Activated naive CD8-positive, alpha-beta T cell treated with anti-CD3 and anti-CD28 coated beads for 36 hours (primary cell): ENCODE measurements around the gene FBXL17. TPM values are rescaled to one million over a fixed set of nuclear protein-coding genes. Genes with fewer than 3 reads are reported as not detected.
A peak's percentile ranks its signal among the peaks of the same experiment; 100 is the strongest.

ENCODE experiments used
- DNase-seq: peaks from one replicate; pipeline ENCODE4 v3.0.0; 2021
- H3K27ac Mint-ChIP-seq: one replicate; pipeline ENCODE4 v1.8.0; 2022; ENCODE audit warnings: mild to moderate bottlenecking, moderate library complexity, mixed read lengths
- H3K27me3 Mint-ChIP-seq: one replicate; pipeline ENCODE4 v1.8.0; 2022; ENCODE audit warnings: mild to moderate bottlenecking, mixed read lengths
- H3K36me3 Mint-ChIP-seq: one replicate; pipeline ENCODE4 v1.8.0; 2021; ENCODE audit warnings: mild to moderate bottlenecking, mixed read lengths
- H3K4me1 Mint-ChIP-seq: one replicate; pipeline ENCODE4 v1.8.0; 2021; ENCODE audit warnings: mixed read lengths
- H3K4me3 Mint-ChIP-seq: one replicate; pipeline ENCODE4 v1.8.0; 2022; ENCODE audit warnings: mild to moderate bottlenecking, moderate library complexity, mixed read lengths
- H3K9me3 Mint-ChIP-seq: one replicate; pipeline ENCODE4 v1.8.0; 2022; ENCODE audit warnings: mixed read lengths
- total RNA-seq, 2 experiments: library from RNA; stranded (reverse); gene quantifications; one replicate each; pipeline ENCODE4 v1.2.3, GENCODE V29; 2021

Gene FBXL17
- total RNA-seq, 2 experiments from 2014 or later, result 3.6 to 4.5 TPM

DNA sequence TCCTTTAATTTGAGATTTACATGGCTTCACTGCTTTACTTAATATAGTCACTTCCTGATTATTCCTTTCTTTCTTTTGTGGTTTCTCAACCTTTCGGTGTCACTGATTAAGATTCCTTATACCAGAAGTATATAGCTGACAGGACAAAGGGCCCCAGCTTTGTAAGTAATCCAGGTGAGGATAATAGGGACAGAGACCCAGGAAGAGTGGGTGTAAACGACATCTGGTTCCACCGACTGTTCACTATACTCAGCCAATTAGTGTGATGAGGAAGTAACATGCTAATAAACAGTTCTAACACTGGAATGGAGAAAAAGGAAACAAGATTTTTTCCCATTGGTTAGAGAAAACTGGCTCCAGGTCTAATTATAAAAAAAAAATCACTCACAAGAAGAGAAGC lies 424.8 kb downstream of the FBXL17 start:
- Mint-ChIP-seq H3K36me3 (peaks cover 5% of the 10 kb centered on the region), H3K9me3 (peaks cover 2% of the 10 kb centered on the region), H3K27ac (no peak overlapping the region), H3K27me3 (no peaks in the 10 kb centered on the region), H3K4me1 (peaks cover 34% of the 10 kb centered on the region), H3K4me3 (no peak overlapping the region)
- DNase-seq, result no peak

DNA sequence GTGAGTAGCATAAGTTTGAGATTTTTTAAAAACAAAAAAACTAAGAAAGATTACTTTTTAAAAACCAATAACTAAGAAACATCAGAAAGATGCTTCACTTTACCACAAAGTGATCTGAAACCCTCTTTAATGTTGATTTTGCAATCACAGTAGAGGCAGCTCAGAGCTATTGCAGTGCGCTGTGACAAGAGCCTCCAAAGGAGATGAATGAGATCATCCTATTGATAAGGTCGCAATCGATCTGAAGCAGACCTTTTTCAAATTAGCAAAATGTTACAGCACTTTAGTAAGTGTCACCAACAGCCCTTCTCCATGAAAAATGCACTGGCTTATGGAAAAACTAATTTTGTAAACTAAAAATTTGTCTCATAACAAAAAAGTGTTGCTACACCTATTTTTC lies 426.6 kb downstream of the FBXL17 start:
- peaks cover 5% of the 10 kb centered on the region for H3K36me3 Mint-ChIP-seq
- peaks cover 35% of the 10 kb centered on the region for H3K4me1 Mint-ChIP-seq
- H3K9me3 Mint-ChIP-seq, result peaks cover 2% of the 10 kb centered on the region

GRCh38 chr5:107954254-107954653 lies 427.6 kb downstream of the FBXL17 start:
- H3K9me3 Mint-ChIP-seq, result peaks cover 2% of the 10 kb centered on the region
- H3K4me3 Mint-ChIP-seq, result no peak overlapping the region
- peaks cover 35% of the 10 kb centered on the region for H3K4me1 Mint-ChIP-seq
- H3K36me3 Mint-ChIP-seq, result peaks cover 3% of the 10 kb centered on the region
- DNase-seq, result no peak
- H3K27me3 Mint-ChIP-seq, result no peaks in the 10 kb centered on the region
- no peak overlapping the region for H3K27ac Mint-ChIP-seq

More for the DNA sequence above, 426.6 kb downstream of the FBXL17 start:
- DNase-seq, result no peak
- Mint-ChIP-seq H3K4me3 (no peak overlapping the region), H3K27ac (no peak overlapping the region), H3K27me3 (no peaks in the 10 kb centered on the region)

GRCh38 chr5:107952450-107952849 lies 429.4 kb downstream of the FBXL17 start:
- no peak for DNase-seq
- Mint-ChIP-seq H3K27ac (no peak overlapping the region), H3K36me3 (peaks cover under 1% of the 10 kb centered on the region), H3K4me1 (peaks cover 24% of the 10 kb centered on the region), H3K4me3 (no peak overlapping the region), H3K9me3 (no peaks in the 10 kb centered on the region), H3K27me3 (no peaks in the 10 kb centered on the region)

- DNase-seq, result no peak
- Mint-ChIP-seq H3K27ac (no peak overlapping the region), H3K9me3 (no peaks in the 10 kb centered on the region), H3K27me3 (no peaks in the 10 kb centered on the region), H3K36me3 (peaks cover 3% of the 10 kb centered on the region), H3K4me3 (no peak overlapping the region), H3K4me1 (peaks cover 21% of the 10 kb centered on the region)
Measured at GRCh38 chr5:107951309-107951708, 430.6 kb downstream of the FBXL17 start.

DNA sequence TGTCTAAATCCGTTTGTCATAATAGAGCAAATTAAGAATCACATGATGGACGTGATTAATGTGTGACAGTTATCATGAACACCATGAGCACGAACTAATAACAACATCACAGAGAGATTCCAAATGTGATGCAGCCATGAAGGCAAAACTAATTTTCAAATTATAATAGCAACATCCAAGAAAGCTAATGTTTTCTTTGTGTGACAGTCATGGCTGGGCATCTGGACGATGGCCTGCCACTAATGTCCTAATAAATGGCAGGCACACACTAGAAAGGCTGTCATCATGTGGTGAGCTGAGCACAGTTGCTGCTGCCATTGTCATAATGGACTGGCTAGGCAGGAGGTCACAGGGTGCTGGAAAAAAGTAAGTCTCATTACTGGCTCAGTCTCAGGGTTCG lies 431.1 kb downstream of the FBXL17 start:
- Mint-ChIP-seq H3K9me3 (no peaks in the 10 kb centered on the region), H3K4me3 (no peak overlapping the region), H3K27me3 (no peaks in the 10 kb centered on the region), H3K4me1 (peaks cover 20% of the 10 kb centered on the region), H3K36me3 (peaks cover 3% of the 10 kb centered on the region), H3K27ac (peak overlapping the region; percentile 29)
- DNase-seq, result no peak

GRCh38 chr5:107949688-107950341 lies 432.1 kb downstream of the FBXL17 start:
- no peaks in the 10 kb centered on the region for H3K9me3 Mint-ChIP-seq
- DNase-seq, result no peak
- H3K4me3 Mint-ChIP-seq, result no peak overlapping the region
- H3K27ac Mint-ChIP-seq, result peak overlapping the region; percentile 3
- peaks cover 15% of the 10 kb centered on the region for H3K4me1 Mint-ChIP-seq
- peaks cover 3% of the 10 kb centered on the region for H3K36me3 Mint-ChIP-seq
- H3K27me3 Mint-ChIP-seq, result no peaks in the 10 kb centered on the region

GRCh38 chr5:107948377-107948776 lies 433.5 kb downstream of the FBXL17 start:
- Mint-ChIP-seq H3K27ac (no peak overlapping the region), H3K4me3 (no peak overlapping the region), H3K27me3 (no peaks in the 10 kb centered on the region), H3K4me1 (peaks cover 12% of the 10 kb centered on the region), H3K9me3 (no peaks in the 10 kb centered on the region), H3K36me3 (peaks cover 3% of the 10 kb centered on the region)
- DNase-seq, result no peak

GRCh38 chr5:107945061-107945460 lies 436.8 kb downstream of the FBXL17 start:
- no peaks in the 10 kb centered on the region for H3K27me3 Mint-ChIP-seq
- H3K36me3 Mint-ChIP-seq, result peaks cover 3% of the 10 kb centered on the region
- H3K4me3 Mint-ChIP-seq, result no peak overlapping the region
- no peak for DNase-seq
- H3K9me3 Mint-ChIP-seq, result no peaks in the 10 kb centered on the region
- H3K27ac Mint-ChIP-seq, result no peak overlapping the region
- peaks cover 8% of the 10 kb centered on the region for H3K4me1 Mint-ChIP-seq

DNA sequence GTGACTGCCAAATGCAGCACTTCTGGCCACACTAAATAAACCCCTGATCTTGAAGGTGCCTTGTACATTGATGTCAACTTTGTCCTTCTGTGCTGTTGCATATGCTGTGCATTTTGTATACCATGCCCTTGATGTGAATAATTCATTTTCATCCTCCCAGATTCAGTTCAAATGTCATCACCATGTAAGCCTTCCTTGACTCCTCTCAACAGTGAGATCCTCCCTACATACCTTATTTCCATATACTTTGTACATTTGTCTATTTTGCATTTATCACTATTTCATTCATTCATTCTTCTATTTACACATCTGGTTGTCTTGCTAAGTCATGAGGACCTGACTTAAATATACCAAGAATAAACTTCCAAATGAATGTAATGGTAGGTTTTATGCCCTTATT lies 438.0 kb downstream of the FBXL17 start:
- no peaks in the 10 kb centered on the region for H3K27me3 Mint-ChIP-seq
- DNase-seq, result no peak
- H3K36me3 Mint-ChIP-seq, result peaks cover 3% of the 10 kb centered on the region
- H3K27ac Mint-ChIP-seq, result no peak overlapping the region
- no peaks in the 10 kb centered on the region for H3K9me3 Mint-ChIP-seq
- H3K4me3 Mint-ChIP-seq, result no peak overlapping the region
- no peaks in the 10 kb centered on the region for H3K4me1 Mint-ChIP-seq

- DNase-seq, result no peak
- H3K27me3 Mint-ChIP-seq, result no peaks in the 10 kb centered on the region
- no peaks in the 10 kb centered on the region for H3K9me3 Mint-ChIP-seq
Measured at GRCh38 chr5:107941036-107941435, 440.9 kb downstream of the FBXL17 start.

DNA sequence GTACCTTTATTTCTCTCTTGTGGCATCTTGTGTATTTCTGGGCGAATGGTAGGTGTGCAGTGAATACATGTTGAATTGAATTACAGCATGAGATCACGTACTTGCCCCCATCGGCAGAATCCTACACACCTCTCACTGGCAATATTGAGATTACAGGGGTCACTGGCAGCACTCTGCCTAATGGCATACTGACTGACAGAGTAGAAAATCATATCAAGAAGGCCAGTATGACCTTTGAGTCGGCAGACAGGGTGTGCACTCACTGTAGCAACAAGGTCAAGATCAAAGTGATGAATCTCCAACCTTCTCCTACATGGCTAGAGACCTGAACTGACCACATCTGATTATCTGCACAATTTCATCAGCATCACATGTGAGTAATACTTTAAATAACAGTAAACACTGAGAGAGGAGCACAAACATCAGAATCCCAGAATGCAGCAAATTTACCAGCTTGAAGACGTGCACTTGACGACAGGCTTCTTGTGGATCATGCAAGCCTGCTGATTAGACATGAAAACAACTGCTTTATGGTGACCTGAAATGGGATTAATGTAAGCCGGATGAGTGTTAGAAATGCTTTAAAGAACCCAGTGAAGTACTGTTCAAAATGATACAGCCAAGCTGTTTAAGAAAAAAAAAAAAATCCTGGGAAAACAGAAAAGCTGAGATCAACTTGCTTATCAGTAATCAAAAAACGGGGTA lies 444.1 kb downstream of the FBXL17 start:
- peaks cover 5% of the 10 kb centered on the region for H3K36me3 Mint-ChIP-seq
- H3K27ac Mint-ChIP-seq, result no peak overlapping the region
- DNase-seq, result no peak
- H3K27me3 Mint-ChIP-seq, result no peaks in the 10 kb centered on the region
- no peaks in the 10 kb centered on the region for H3K9me3 Mint-ChIP-seq
- H3K4me1 Mint-ChIP-seq, result no peaks in the 10 kb centered on the region
- H3K4me3 Mint-ChIP-seq, result no peak overlapping the region

More at GRCh38 chr5:107941036-107941435, 440.9 kb downstream of the FBXL17 start:
- H3K36me3 Mint-ChIP-seq, result peaks cover 5% of the 10 kb centered on the region
- no peaks in the 10 kb centered on the region for H3K4me1 Mint-ChIP-seq
- H3K4me3 Mint-ChIP-seq, result no peak overlapping the region
- H3K27ac Mint-ChIP-seq, result no peak overlapping the region

DNA sequence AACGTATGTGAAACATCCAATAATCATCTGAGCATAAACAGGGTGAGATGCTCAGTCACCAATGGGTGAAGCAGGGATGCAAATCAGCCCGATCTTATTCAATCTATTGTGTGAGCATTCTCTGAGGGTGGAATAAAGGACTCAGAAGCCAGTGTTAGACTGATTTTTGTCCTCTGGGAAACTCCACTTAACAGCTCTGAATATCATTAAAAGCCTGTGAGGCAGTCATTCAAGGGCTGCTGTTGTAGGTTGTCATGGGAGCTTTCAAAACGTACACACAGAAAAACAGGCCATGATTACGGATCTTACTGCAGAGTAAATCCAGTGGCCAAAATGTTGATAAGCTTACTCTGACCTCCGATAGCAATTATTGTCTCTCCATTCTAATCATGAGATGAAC lies 444.7 kb downstream of the FBXL17 start:
- H3K9me3 Mint-ChIP-seq, result no peaks in the 10 kb centered on the region
- H3K27ac Mint-ChIP-seq, result no peak overlapping the region
- no peak for DNase-seq
- H3K4me3 Mint-ChIP-seq, result no peak overlapping the region
- peaks cover 7% of the 10 kb centered on the region for H3K36me3 Mint-ChIP-seq
- H3K27me3 Mint-ChIP-seq, result no peaks in the 10 kb centered on the region
- no peaks in the 10 kb centered on the region for H3K4me1 Mint-ChIP-seq

DNA sequence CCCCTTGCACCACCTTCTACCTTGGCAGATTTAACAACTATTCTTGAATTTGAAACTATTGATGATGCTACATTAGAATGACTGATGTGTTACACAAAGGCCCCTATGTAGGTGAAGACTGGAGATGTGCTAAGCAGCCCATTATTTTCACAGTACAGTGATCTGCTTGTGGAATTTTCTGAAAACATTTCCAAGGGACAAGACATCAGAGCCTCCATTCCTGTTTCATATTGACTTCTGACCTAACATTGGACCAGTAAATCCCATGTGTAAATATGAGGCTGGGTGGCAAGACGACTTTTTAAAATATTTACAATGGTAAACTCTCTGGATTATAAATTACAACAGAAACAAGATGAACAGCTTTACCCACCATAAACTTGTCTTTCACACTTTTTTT lies 445.4 kb downstream of the FBXL17 start:
- Mint-ChIP-seq H3K27ac (no peak overlapping the region), H3K36me3 (peaks cover 7% of the 10 kb centered on the region), H3K27me3 (no peaks in the 10 kb centered on the region), H3K9me3 (no peaks in the 10 kb centered on the region), H3K4me3 (no peak overlapping the region), H3K4me1 (no peaks in the 10 kb centered on the region)
- no peak for DNase-seq

GRCh38 chr5:107935645-107936044 lies 446.3 kb downstream of the FBXL17 start:
- H3K36me3 Mint-ChIP-seq, result peaks cover 7% of the 10 kb centered on the region
- no peaks in the 10 kb centered on the region for H3K9me3 Mint-ChIP-seq
- DNase-seq, result no peak
- no peak overlapping the region for H3K27ac Mint-ChIP-seq
- H3K4me1 Mint-ChIP-seq, result no peaks in the 10 kb centered on the region
- H3K27me3 Mint-ChIP-seq, result no peaks in the 10 kb centered on the region
- no peak overlapping the region for H3K4me3 Mint-ChIP-seq

- Mint-ChIP-seq H3K4me3 (no peak overlapping the region), H3K36me3 (peaks cover 7% of the 10 kb centered on the region), H3K27me3 (no peaks in the 10 kb centered on the region), H3K9me3 (no peaks in the 10 kb centered on the region), H3K27ac (no peak overlapping the region), H3K4me1 (peaks cover 3% of the 10 kb centered on the region)
- no peak for DNase-seq
Measured at GRCh38 chr5:107933326-107933725, 448.6 kb downstream of the FBXL17 start.
